SIG-M5 treated with dmso at 0.1 percent for 504 hours (cell line): ENCODE data around the gene JUNB.
"Not testable (repeated sequence)": the region's sequence is repeated elsewhere in the genome, so short reads cannot be mapped to it uniquely, and the experiment has no call there.

Experiments used
- DNase-seq: peaks from one replicate; lab custom pipeline; 2025; ENCODE audit not compliant: unreplicated experiment; lab: John Stamatoyannopoulos, UW

JUNB gene

GRCh38 chr19:12788682-12789097 lies 2.6 kb upstream of the JUNB start:
- peak; percentile 23 for DNase-seq

GRCh38 chr19:12789098-12789903 lies 2.0 kb upstream of the JUNB start:
- peak; percentile 52 for DNase-seq

GRCh38 chr19:12789904-12790619 lies 1.2 kb upstream of the JUNB start:
- peak; percentile 100 for DNase-seq

GRCh38 chr19:12790628-12791344 lies 500 bp upstream of the JUNB start:
- DNase-seq: no peak

GRCh38 chr19:12792051-12792852 lies 966 bp downstream of the JUNB start:
- DNase-seq: peak; percentile 67

GRCh38 chr19:12792853-12793289 lies 1.6 kb downstream of the JUNB start:
- no peak for DNase-seq

GRCh38 chr19:12793290-12794195 lies 2.3 kb downstream of the JUNB start:
- DNase-seq: peak; percentile 73

GRCh38 chr19:12794196-12794941 lies 3.1 kb downstream of the JUNB start:
- DNase-seq: peak; percentile 59

- DNase-seq: no peak
Observed at GRCh38 chr19:12794971-12795381, 3.7 kb downstream of the JUNB start.

GRCh38 chr19:12796146-12797071 lies 5.1 kb downstream of the JUNB start:
- DNase-seq: peak; percentile 84

GRCh38 chr19:12797141-12797587 lies 5.9 kb downstream of the JUNB start:
- DNase-seq: no peak

- not testable (repeated sequence) for DNase-seq
Observed at GRCh38 chr19:12797607-12798006, 6.3 kb downstream of the JUNB start.

GRCh38 chr19:12799742-12800465 lies 8.6 kb downstream of the JUNB start:
- DNase-seq: no peak

GRCh38 chr19:12800466-12800770 lies 9.1 kb downstream of the JUNB start:
- no peak for DNase-seq

GRCh38 chr19:12800923-12801465 lies 9.7 kb downstream of the JUNB start:
- DNase-seq: no peak

- peak; percentile 69 for DNase-seq
Observed at GRCh38 chr19:12801466-12802266, 10.4 kb downstream of the JUNB start, which contains the start of the genes PRDX2 and THSD8. Gene PRDX2 (minus strand): TSS chr19:12801800. CDS start chr19:12801261, 539 bp downstream. Gene THSD8 (plus strand): TSS chr19:12802069. CDS start chr19:12802072, 3 bp downstream.
